Pancreas (tissue), 10 donors: ENCODE measurements around the gene OTULIN. TPM values are rescaled to one million over a fixed set of nuclear protein-coding genes. Genes with fewer than 3 reads are reported as not detected.

Experiments used
- ATAC-seq, 4 donors: fragments of 200-7000 bp; cut with Tn5 transposase; one replicate each; pipeline versions ENCODE4 v1.8.0 to v1.9.1; 2020; ENCODE audit warnings: mild to moderate bottlenecking in 4 of 4, moderate library complexity in 4 of 4
- DNase-seq, 6 donors: peaks; one replicate each; pipeline ENCODE4 v3.0.0-alpha.2; 2020
- FAIRE-seq: peaks from 2 replicates; lab custom pipeline; 2012; peaks lifted over from hg19 to GRCh38; lab: Jason Lieb, UNC
- H3K27ac ChIP-seq, 4 donors: fragments of 200-600 bp; sonication (generic); 1 replicate in 3 of 4; 2 replicates in 1 of 4; pipeline versions ENCODE4 v1.5.0 to v1.8.0; 2020
- H3K27me3 ChIP-seq, 4 donors: fragments of 200-600 bp; one replicate each; pipeline ENCODE4 v1.8.0; 2021
- H3K36me3 ChIP-seq, 3 donors: fragments of 200-600 bp; sonication (generic) in 1 of 3; one replicate each; pipeline versions ENCODE4 v1.5.0 to v1.8.0; 2020 to 2021
- H3K4me1 ChIP-seq, 3 donors: fragments of 200-600 bp; one replicate each; pipeline ENCODE4 v1.8.0; 2021
- H3K4me3 ChIP-seq, 4 donors: fragments of 200-600 bp; sonication (generic) in 2 of 4; one replicate each; pipeline versions ENCODE4 v1.5.0 to v1.8.0; 2020 to 2021
- H3K9me3 ChIP-seq, 4 donors: fragments of 200-600 bp; one replicate each; pipeline ENCODE4 v1.8.0; 2021
- WGBS, 2 donors: extraction: QIAGEN DNeasy Blood & Tissue Kit; methylation state at CpG; one replicate each; pipeline ENCODE4 v1.1.7; 2013; 5-methylcytosine and 5-hydroxymethylcytosine counted together
- intact Hi-C, 3 donors: fragments of 100-400 bp; cut with DNase I; formaldehyde crosslinking; loops; one replicate each; pipeline versions ENCODE4 v1.11.1 to v1.14.2; 2022
- polyA plus RNA-seq, 2 donors: library from polyadenylated mRNA; stranded (reverse); fragments of 200-250 nt; gene quantifications; one replicate each; pipeline ENCODE4 v1.2.3, GENCODE V29; 2013
- total RNA-seq, 6 donors: library from RNA; stranded (reverse); fragmentation: NEBNext Ultra II Directional in 4 of 6; extraction: Animal tissue kit (Norgen Biotek cat#: 25700) in 4 of 6; gene quantifications; one replicate each; pipeline versions ENCODE4 v1.2.1 to v1.2.4, GENCODE V29; 2021 to 2023
- TF ChIP-seq, protein P1 (sequence below), 4 donors: fragments of 200-600 bp; sonication (generic) in 3 of 4; IDR thresholded peaks; one replicate each; pipeline versions ENCODE4 v1.5.0 to v1.8.0; 2021; ENCODE audit warnings: antibody characterized with exemption in 4 of 4
- donor health status: healthy with polysubstance abuse.
- donor health status: DM: no; HTN: no; CAD: no; lungs with moderate emphysema.
- donor health status: DM: no; HTN: no; CAD: no.
- donor health status: control.
- donor health status: control.
- donor health status: Bipolar disorder and iron deficiency.
- donor health status: DM: yes; HTN: yes; CAD: no.
- donor health status: DM: no; HTN: no; CAD: no.
- donor health status: DM: no; HTN: no; CAD: no.
- donor health status: DM: yes; HTN: yes; CAD: no.

The OTULIN gene
- total and polyA plus RNA-seq, 8 donors, result 4.7 to 21.6 (median 11.5) TPM

DNA sequence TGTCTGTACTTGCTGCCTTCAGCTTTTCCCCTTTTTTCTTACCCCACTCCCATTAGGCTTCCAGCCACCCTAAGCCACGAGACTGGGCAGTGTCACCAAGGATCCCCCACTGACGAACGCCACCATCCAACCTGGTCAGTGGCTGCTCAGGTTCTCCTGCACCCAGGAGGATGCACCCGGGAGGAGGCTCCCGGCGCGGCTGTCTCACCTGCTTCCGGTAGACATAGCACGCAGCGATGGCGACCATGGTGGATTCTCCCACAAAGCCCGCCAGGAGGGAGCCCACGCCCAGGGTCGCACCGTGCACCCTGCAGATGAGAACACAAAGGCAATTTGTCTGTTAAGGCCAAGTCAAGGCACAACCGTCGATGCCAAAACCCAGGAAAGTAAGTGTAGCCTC is 48.1 kb downstream of the OTULIN start:
- Histone ChIP-seq H3K27me3 (no peaks in the 10 kb centered on the region), H3K9me3 (no peaks in the 10 kb centered on the region), H3K36me3 (peaks cover 3 to 39% (median 7%) of the 10 kb centered on the region in 3 donors), H3K4me3 (no peak overlapping the region), H3K27ac (no peak overlapping the region), H3K4me1 (no peaks in the 10 kb centered on the region)
- WGBS, 2 donors, result 97 to 98% methylated on average over 17 of the region's 17 CpGs
- FAIRE-seq, result no peak
- TF ChIP-seq, protein P1, sequence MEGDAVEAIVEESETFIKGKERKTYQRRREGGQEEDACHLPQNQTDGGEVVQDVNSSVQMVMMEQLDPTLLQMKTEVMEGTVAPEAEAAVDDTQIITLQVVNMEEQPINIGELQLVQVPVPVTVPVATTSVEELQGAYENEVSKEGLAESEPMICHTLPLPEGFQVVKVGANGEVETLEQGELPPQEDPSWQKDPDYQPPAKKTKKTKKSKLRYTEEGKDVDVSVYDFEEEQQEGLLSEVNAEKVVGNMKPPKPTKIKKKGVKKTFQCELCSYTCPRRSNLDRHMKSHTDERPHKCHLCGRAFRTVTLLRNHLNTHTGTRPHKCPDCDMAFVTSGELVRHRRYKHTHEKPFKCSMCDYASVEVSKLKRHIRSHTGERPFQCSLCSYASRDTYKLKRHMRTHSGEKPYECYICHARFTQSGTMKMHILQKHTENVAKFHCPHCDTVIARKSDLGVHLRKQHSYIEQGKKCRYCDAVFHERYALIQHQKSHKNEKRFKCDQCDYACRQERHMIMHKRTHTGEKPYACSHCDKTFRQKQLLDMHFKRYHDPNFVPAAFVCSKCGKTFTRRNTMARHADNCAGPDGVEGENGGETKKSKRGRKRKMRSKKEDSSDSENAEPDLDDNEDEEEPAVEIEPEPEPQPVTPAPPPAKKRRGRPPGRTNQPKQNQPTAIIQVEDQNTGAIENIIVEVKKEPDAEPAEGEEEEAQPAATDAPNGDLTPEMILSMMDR (IDR thresholded peaks at IDR 0.05), result no peak
- intact Hi-C loops, result no loop called here
- no peak for DNase-seq
- no peak for ATAC-seq

DNA sequence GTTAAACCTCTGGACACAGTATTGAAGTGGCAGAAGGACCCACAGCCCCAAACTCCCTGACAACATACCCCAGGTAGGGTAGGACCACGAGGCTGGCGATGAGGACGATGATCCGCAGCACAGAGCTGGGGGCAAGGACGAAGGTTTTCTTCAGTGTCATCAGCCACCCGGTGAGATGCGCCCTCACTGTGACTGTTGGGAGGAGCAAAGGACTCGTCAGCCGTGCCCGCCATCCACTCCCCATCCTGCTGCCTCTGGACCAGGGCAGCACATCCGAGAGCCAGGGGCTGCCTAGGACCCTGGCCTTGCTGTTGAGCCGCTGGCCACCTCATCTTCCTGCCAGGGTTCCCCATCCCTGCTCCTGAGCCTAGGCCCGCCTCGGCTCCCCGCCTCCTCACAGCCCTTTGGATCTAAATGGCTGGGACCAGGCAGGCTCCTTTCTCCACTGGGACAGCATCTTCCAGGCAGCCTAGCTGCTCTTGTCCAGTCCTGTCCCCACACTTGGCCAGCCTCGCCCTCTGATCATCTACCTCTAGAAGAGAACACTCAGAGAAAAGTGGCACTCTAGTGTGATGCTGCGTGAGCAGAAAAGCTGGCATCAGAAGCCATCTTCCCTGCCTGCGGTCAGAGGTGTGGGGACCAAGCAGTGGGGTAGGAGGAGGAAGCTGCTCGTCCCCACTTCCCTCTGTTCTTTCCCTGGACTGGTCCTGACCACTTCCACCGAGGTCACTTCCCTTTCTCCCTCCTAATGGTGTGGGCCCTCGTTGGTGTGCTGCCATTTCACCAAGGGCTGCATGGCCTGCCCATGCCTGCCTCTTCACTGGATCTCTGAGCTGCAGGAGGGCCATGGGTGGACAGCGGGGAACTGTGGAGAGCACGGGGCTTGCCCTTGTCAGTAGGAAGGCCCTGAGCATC is 49.2 kb downstream of the OTULIN start:
- FAIRE-seq, result no peak
- ATAC-seq, result peak in 2 of 4 donors; percentile 14 to 53
- Histone ChIP-seq H3K4me1 (no peaks in the 10 kb centered on the region), H3K4me3 (no peak overlapping the region), H3K9me3 (no peaks in the 10 kb centered on the region), H3K27ac (no peak overlapping the region), H3K36me3 (peaks cover 3 to 39% (median 7%) of the 10 kb centered on the region in 3 donors), H3K27me3 (no peaks in the 10 kb centered on the region)
- DNase-seq, result no peak
- TF ChIP-seq, protein P1 (IDR thresholded peaks at IDR 0.05), result no peak
- WGBS, 2 donors, result 94 to 95% methylated on average over 23 of the region's 23 CpGs
- intact Hi-C loops, result no loop called here

DNA sequence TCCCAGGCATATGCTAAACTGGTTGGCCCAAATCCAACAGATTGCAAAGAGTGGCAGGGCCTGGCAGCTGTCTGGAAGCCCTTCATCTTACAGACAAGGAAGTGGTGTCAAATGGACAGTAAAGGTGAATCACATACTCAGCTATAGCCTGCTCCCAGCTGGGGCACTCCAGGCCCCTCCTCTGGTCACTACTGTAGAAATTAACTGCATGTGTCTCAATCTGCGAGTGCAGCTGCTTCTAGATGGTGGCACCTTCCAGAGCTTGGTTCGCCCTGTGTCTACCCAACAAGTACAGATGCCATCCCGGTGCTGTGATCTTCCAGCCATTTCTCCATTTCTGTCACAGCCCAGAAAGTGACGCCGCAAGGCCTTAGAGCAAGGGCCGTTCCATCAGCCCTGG is 50.2 kb downstream of the OTULIN start:
- H3K36me3 ChIP-seq, result peaks cover 3 to 34% (median 7%) of the 10 kb centered on the region in 3 donors
- no peaks in the 10 kb centered on the region for H3K4me1 ChIP-seq
- peak in 1 of 4 donors; percentile 28 for ATAC-seq
- 97 to 98% methylated on average over 6 of the region's 6 CpGs for WGBS, 2 donors
- FAIRE-seq, result no peak
- no peaks in the 10 kb centered on the region for H3K27me3 ChIP-seq
- DNase-seq, result no peak
- no peaks in the 10 kb centered on the region for H3K9me3 ChIP-seq
- intact Hi-C loops, result no loop called here
- TF ChIP-seq, protein P1 (IDR thresholded peaks at IDR 0.05), result no peak
- H3K4me3 ChIP-seq, result no peak overlapping the region
- H3K27ac ChIP-seq, result no peak overlapping the region

DNA sequence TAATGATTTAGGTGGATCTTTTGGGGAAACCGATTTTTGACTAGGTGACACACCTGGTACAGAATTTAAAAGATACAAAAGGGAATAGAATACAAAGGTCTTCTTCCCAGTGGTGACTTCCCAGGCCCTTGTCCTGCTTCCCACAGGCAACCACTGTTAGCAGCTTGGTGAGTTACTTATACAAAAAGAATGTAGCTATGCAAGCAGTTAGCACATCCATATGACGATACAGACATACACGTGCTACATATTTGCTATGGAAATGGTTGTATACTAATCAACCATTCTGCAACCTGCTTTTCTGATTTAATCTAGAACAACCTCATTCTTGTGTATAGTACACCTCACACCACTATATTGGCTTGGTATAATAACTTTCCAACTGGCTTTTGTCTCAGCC is 51.0 kb downstream of the OTULIN start:
- peaks cover 3 to 26% (median 7%) of the 10 kb centered on the region in 3 donors for H3K36me3 ChIP-seq
- ATAC-seq (no peak), FAIRE-seq (no peak), DNase-seq (no peak)
- H3K27ac ChIP-seq, result no peak overlapping the region
- TF ChIP-seq, protein P1 (IDR thresholded peaks at IDR 0.05), result no peak
- no peaks in the 10 kb centered on the region for H3K4me1 ChIP-seq
- 92 to 96% methylated on average over 3 of the region's 3 CpGs for WGBS, 2 donors
- intact Hi-C loops, result no loop called here
- no peaks in the 10 kb centered on the region for H3K9me3 ChIP-seq
- H3K4me3 ChIP-seq, result no peak overlapping the region
- no peaks in the 10 kb centered on the region for H3K27me3 ChIP-seq
